Epithelial cell of esophagus (primary cell): ENCODE measurements around the gene GJD3.

Experiments
- DNase-seq: peaks from one replicate; pipeline ENCODE4 v3.0.0; 2010; ENCODE audit warnings: low read depth
- H3K4me3 ChIP-seq: 2 replicates; pipeline ENCODE4 v1.5.1; 2011; ENCODE audit warnings: mild to moderate bottlenecking, low read length, control low read depth
- TF ChIP-seq, protein P1 (sequence below): IDR thresholded peaks from 2 replicates; pipeline ENCODE4 v1.5.1; 2011; ENCODE audit warnings: low read depth, mild to moderate bottlenecking, low read length, control low read depth, inconsistent platforms; ENCODE audit not compliant: insufficient read depth; ENCODE audit errors: missing control alignments

The GJD3 gene

DNA sequence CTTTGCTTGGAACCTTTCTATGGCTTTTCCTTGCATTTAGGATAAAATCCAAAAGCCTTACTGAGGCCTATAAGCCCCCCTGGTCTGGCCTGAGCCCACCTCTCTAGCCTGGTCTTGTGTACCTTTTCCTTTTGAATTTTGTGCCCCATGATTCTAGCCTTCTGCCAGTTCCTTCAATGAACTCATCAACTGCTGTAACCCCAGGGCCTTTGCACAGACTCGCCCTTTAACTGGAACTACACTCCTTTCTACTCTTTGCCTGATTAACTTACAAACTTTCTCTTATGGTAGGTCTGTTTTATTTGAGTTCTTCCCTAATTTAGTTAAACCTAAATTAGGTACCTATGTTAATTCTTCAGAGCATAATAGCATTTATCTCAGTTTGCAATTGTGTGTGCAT, 24.2 kb downstream of the GJD3 start:
- TF ChIP-seq, protein P1, sequence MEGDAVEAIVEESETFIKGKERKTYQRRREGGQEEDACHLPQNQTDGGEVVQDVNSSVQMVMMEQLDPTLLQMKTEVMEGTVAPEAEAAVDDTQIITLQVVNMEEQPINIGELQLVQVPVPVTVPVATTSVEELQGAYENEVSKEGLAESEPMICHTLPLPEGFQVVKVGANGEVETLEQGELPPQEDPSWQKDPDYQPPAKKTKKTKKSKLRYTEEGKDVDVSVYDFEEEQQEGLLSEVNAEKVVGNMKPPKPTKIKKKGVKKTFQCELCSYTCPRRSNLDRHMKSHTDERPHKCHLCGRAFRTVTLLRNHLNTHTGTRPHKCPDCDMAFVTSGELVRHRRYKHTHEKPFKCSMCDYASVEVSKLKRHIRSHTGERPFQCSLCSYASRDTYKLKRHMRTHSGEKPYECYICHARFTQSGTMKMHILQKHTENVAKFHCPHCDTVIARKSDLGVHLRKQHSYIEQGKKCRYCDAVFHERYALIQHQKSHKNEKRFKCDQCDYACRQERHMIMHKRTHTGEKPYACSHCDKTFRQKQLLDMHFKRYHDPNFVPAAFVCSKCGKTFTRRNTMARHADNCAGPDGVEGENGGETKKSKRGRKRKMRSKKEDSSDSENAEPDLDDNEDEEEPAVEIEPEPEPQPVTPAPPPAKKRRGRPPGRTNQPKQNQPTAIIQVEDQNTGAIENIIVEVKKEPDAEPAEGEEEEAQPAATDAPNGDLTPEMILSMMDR = no peak
- DNase-seq = no peak
- H3K4me3 ChIP-seq = no peak overlapping the region

GRCh38 chr17:40338941-40339649, 25.4 kb downstream of the GJD3 start:
- H3K4me3 ChIP-seq = no peak overlapping the region
- DNase-seq = no peak
- TF ChIP-seq, protein P1 = no peak

GRCh38 chr17:40338058-40338457, 26.5 kb downstream of the GJD3 start:
- DNase-seq = no peak
- H3K4me3 ChIP-seq = no peak overlapping the region
- TF ChIP-seq, protein P1 = no peak

GRCh38 chr17:40337351-40337750, 27.2 kb downstream of the GJD3 start:
- H3K4me3 ChIP-seq = no peak overlapping the region
- no peak for DNase-seq
- TF ChIP-seq, protein P1 = no peak

GRCh38 chr17:40335620-40336019, 28.9 kb downstream of the GJD3 start:
- no peak overlapping the region for H3K4me3 ChIP-seq
- DNase-seq = no peak
- TF ChIP-seq, protein P1 = no peak

DNA sequence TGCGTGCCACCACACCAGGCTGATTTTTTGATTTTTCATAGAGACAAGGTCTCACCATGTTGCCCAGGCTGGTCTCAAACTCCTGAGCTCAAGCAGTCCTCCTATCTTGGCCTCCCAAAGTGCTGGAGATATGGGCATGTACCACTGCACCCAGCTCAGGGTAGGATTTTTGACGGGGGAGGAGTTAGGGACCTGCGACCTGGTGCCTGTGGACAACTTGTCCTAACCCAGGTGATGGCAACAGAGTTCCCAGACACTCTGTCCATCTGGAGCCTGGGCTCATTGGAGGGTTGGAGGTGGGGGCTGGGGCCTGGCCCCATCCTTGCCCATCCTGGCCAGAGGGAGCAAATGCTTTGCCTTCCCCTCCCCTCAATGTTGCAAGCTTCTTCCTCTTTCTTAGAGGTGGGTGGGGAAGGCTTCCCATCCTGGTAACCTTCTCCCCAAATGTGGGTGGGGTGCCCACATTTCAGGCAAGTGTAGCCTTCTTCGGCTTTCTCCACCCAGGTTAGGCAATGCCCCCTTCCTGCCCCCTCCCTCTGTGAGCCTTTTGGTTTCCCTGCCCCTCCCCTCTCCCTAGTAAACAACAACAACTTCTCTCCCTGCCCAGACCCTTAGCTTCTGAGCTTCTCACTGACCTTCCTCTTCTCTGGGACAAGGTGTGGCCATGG, 30.6 kb downstream of the GJD3 start:
- TF ChIP-seq, protein P1 = no peak
- no peak overlapping the region for H3K4me3 ChIP-seq
- no peak for DNase-seq
